GM18858 (cell line): ENCODE results near the gene TMBIM4.
A peak's percentile ranks its signal among the peaks of the same experiment; 100 is the strongest.
"Not testable (repeated sequence)": the region's sequence is repeated elsewhere in the genome, so short reads cannot be mapped to it uniquely, and the experiment has no call there.

ENCODE experiments used
- ATAC-seq: cut with Tn5 transposase; IDR thresholded peaks from one replicate; pipeline ENCODE4 v1.9.1; 2021; ENCODE audit not compliant: unreplicated experiment

The TMBIM4 gene, protein sequence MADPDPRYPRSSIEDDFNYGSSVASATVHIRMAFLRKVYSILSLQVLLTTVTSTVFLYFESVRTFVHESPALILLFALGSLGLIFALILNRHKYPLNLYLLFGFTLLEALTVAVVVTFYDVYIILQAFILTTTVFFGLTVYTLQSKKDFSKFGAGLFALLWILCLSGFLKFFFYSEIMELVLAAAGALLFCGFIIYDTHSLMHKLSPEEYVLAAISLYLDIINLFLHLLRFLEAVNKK

DNA sequence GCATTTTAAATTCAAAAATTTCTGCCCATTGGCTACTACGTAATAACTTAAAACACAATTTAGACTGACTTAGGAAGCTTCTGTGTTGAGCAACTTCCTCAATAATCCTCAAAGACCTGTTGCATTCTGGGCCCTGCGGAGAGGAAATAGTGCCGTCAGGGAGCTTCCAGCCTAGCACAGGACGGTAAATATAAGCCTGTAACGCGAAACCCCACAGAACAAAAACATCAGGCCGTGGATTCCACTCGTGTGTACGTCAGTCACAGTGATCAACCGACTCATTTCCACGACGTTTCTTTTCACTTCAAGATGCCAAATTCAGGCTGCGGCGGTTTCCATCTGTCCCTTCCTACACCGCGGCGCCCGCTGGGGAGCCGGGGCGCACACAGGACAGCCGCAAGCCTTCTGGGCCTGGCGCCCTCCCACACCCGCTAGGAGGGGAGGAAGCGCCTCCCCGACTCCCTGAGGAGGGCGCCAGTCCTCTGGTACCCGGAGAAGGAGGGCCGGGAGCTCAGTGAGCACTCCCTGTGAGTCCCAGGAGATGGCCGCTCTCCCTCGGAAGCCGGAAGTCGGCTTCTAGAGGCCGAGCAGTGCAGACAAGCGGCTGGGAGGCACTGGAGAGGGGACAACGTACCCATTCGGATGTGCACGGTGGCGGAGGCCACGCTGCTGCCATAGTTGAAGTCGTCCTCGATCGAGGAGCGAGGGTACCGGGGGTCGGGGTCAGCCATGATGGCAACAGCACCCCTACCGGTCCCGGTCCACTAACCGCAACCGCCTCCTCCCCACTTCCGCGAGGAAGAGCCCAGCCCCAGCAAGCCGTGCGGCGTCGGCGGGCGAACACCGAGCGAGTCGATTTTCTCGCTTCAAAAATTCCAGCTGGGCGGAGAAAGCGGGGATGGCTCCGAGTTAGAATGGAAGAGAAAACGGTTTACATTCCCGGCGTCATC lies at the start of gene TMBIM4:
Gene TMBIM4, minus strand, starts transcription at position 776 of the 950 bp plus-strand sequence. Its CDS starts 45 bp downstream, at position 731.
- ATAC-seq = peak; percentile 79

DNA sequence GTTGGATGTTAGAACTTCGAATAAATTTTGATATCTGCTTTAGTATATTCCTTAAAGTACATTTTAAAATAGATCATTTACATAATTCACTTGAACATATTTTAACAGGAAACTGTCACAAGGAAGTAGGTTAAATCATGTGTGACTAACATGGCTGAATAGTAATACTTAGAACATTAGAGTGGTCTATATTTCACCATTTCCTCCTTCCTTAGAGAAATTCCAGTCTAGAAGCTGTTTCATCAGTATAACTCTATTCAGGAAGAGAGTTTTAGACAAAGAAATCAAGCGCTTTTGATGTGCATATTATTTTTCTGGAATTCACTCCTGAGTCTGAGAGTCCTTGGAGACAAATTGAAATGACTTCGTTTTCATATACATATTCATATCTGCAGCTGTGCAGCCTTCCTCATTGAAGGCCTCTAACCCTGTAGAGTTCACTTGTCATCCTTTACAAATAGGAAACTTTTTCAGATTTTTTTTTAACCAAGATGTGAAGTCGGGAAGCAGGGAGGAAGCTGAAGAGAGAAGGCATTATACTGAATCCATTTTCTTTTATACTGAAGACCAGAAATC lies 47.6 kb upstream of the TMBIM4 start:
- ATAC-seq = no peak

DNA sequence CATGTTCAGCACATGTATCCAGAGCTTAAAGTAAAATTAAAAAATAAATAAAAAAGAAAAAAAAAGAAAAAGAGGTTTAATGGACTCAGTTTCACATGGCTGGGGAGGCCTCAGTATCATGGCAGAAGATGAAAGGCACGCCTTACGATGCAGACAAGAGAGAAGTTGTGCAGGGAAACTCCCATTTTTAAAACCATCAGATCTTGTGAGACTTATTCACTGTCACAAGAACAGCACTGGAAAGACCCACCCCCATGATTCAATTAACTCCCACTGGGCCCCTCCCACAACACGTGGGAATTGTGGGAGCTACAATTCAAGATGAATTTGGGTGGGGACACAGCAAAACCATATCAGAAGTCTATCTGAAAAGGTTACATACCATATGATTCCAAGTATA lies 43.2 kb upstream of the TMBIM4 start:
- ATAC-seq = not testable (repeated sequence)

DNA sequence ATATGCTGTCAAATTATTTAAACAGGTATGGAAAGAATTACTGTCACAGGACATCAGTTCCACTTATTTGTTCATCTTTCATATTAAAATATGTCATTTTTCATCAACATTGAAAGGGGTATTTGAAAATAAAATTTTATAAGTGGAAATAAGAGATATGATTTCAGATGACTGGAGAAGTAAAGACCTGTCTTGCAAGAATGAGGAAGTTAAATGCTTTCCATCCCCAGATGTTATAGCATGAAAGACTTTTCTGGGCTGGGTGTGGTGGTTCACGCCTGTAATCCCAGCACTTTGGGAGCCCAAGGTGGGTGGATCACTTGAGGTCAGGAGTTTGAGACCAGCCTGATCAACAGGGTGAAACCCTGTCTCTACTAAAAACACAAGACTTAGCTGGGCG lies 41.8 kb upstream of the TMBIM4 start:
- ATAC-seq = not testable (repeated sequence)

DNA sequence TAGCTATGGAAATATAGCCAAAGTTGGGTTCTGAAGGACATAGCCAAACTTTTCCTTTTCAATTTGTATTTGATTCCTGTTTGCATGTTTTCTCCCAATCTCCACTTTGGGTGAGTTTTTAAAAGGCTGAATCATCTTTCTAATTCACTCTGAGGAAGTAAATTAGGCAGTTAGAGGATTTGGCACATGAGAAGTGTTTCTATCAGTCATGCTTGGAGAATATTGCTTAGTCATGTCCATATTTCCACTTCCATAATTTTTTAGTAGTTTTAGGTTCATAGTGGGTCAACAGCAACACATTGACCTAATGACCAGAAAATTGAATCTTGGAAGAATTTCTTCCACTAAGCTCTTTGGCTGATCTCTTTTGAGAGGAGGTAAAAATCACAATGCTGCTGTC lies 41.0 kb upstream of the TMBIM4 start:
- ATAC-seq = no peak

DNA sequence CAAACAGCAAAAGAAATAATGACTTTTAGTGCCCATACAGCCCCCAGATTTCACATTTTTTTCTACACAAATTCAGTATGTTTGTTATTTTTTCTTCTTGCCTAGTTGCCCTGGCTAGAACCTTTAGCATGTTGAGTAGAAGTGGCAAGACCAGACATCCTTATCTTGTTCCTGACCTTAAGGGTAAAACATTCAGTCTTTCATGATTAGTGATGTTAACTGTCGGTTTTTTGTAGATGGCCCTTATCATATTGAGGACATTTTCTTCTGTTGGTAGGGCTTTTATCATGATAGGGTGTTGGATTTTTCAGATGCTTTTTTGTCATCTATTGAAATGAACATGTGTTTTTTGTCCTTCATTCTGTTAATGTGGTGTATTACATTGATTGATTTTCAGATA lies 36.3 kb upstream of the TMBIM4 start:
- no peak for ATAC-seq

DNA sequence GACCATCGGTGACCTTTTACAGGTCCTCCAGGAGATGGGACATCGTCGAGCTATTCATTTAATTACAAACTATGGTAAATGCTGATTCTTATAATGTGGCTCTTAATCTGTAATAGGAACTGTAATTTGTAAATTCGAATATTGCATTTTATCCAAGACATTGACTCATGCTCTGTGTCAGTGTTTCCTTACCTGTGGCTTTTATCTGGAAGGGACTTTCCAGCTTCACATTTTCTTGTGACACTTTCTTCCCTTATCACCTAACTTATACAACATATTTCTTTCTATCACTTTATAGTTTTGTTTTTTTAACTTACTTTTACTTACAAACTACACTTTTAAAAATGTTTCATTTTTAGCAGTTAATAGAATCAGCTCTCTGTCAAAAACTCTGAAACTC lies 34.0 kb upstream of the TMBIM4 start:
- peak; percentile 68 for ATAC-seq

DNA sequence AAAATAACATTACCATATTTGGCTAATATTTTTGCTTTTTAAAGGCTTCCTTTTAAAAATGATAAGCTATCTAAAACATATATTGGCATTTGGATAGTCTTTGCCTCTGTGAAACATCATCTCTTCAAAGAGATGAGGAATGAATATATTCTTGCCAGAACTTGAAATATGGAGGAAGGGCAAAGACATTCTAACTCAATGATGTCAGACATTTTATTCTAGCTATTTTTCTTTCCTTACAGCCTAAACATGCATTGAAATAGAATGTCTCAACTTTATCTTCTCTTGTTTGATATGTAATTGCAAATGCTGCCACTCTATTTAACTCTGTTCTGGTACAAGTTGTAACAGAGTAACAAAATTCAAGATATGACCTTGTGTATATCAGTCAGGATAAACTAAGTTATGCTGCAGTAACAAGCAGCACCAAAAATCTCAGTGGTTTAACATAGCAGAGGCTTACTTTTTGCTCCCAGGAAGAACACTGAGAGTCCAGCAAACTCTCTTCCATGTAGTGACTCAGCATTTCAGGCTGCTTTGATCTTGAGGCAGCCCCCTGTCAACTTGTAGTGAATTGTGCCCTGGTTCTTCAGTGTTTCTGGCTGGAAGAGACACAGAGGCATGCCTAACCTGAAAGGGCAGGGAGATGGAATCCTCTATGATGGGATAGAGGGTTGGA lies 30.2 kb upstream of the TMBIM4 start:
- no peak for ATAC-seq

DNA sequence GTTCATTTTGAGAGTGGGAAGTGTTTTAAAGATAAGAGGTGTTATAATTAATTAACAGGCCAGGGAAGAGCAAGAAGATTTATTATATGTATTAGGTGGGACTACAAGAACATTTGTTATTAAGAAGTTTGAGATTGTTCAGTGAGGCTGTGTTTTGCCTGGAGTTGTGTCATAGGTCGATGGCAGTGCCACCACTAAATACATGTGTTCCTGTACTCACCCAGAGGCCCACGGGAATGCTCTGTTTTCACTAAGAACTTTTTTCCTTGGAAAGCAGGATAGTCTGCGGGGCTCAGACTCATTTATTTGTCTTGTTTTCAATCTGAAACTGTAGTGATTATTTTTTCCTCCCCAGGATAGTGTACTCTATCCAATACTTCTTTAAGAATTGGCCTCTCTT lies 29.3 kb upstream of the TMBIM4 start:
- no peak for ATAC-seq

DNA sequence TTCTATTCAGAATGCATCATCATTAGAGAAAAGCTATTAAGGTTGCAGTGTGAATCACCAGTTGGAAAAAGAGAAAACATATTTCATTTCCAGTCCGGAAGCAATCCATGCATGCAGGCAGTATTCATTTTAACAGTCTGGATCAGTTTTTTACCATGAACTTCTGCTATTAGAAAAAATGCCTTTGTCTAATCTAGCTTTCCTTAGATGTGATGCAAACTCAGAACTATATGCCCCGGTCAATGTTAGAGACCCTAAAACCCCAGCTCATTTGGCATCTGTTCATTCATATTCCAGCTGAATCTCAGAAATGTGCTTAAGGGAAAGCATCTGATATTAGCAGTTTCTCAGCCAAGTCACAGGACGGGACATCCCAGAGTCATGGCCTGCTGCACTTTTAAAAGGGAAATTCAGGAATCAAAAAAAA lies 27.7 kb upstream of the TMBIM4 start:
- no peak for ATAC-seq

DNA sequence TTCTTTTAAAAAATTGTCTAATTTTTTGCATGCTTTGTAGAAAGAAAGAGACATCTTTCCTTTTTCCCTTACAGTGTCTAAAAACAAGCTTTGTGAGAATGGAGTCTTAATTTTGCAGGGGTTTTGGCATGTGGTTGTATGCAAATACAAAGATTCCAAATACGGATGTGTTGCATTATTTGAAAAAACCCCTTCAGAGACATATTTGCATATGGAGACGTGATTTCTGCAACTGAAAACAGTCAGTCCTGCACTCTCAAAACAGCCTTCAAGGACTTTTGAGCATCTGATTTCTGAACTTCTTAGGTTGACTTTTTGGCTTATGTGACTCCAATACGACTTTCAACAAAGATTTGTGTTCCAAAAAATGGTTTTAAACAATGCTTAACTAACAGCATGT lies 27.0 kb upstream of the TMBIM4 start:
- peak; percentile 91 for ATAC-seq

DNA sequence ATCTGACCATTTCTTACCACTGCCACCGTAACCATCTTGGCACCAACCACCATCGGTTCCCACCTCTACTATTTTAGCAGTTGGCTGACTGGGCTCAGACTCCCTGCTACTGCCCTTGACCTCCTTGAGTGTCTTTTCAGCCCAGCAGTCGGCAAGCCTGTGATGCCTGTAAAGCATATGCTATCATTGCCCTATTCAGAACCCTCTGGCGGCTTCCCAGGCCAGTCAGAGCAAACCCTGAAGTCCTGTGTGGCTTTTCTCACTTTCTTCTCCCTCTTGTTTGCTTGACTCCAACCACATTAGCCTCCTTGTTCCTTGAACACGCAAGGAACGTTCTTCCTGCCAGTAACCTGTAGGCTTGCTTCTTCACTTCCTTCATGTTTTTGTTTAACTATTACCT lies 25.4 kb upstream of the TMBIM4 start:
- ATAC-seq = no peak

DNA sequence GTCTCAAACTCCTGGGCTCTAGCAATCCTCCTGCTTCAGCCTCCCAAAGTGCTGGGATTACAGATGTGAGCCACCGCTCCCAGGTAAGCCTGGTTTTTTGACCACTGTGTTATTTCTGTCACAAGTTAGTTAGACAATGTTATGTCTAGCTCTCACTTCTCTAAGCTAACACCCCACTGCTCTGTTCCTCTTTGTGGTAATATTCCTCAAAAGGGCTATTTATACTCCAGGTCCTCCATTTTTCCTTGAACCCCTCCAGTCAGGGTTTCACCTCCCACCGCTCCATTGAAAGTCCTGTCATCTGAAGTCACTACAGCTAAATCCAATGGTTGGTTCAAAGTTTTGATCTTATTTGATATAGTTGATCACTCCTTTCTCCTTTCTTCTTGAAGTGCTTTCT lies 24.3 kb upstream of the TMBIM4 start:
- ATAC-seq = no peak

DNA sequence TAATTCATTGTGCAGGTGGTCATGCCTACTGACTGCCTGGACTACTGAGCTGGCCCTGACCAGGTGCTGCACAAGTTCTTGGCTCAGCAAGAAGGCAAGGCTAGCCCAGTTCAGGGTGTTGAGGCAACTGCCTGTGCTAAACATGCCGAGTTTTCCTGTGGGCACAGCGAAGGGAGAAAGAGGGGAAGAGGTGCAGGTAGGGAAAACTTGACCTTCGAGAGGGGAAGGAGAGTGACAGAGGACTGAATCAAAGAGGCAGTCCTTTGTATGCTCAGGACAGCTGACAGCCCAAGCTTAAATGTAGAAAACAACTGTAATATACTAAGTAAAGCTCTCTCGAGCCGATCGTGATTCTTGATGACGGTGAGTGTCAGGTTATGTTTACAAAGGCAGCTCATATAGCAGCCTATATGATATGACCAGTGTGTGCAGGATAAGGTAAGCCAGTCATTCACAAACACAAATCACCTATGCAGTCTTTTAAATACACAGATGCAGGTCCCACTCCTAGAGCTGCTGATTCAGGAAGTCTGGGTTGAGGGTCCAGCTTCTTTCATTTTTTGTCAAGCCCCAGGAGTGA lies 21.8 kb upstream of the TMBIM4 start:
- no peak for ATAC-seq

DNA sequence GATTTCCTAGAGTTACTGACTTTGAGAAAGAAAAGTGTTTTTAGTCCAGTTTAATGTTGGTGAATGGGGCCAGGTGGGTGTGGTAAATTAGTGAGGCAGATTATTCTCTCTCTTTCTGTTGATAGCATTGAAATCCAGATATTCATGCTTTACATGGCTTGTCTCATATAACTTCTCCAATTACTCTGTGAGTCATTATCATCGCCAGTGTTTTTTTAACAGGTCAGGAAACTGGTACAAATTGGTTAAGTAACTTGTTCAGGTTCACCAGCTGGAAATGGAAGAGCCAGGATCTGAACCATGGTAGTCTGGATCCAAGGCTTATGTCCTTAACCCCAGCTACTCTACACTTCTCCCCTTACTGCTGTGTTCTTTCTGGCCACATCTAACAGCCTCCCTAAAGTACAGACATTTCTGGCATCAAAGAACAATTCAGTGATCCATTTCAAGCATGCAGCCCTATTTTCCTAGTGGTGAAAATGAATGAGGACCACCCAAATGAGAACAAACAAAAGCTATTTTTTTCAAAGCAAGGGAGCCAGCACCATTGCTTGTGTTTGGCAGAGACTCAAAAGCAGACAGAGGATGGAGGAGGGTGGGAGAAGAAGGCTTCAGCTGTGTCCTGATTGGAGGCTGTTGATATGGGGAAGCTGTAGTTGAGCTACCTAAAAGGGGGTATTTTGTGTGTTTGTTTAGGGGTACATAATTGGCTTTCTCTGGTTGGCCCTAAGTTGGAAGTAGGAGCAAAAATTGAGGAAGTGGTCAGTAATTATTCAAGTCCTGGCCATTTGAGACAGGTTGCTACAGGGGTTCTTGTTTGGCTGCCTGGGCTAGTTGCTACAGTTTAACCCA lies 20.9 kb upstream of the TMBIM4 start:
- peak; percentile 24 for ATAC-seq

DNA sequence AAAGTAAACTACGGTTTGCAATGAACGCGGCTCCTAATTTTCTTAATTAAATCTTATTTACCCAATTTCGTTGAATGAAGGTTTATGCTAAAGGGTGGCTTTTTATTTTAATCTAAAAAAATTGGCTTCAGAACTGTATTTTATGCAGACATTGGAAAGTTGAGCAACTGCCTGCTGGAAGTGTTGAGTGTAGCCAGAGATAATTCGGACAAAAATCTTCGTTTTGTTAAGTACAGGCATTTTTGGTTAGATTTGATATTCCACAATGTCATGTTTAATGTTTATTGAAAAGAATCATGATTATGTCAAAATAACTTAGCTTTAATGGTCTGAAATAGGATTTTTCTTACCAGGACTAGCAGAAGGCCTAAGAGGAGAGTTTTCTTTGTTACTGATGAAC lies 20.1 kb upstream of the TMBIM4 start:
- no peak for ATAC-seq

DNA sequence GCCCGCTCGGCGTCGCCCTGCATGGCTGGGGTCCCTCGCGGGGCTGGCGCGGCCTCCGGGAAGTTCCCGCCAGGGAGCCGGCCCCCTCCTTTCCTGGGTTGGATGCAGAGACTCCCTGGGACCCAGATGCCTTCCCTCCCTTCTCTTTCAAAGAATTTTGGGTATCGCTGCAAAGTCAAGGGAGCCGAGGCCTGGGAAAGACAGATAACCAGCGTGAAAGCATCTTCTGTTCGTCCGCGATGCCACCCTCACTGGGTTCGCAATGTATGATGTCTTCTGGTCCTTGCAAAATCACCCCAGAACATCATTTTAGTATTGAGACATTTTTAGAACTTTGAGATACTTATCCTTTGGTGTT lies 19.7 kb upstream of the TMBIM4 start:
- ATAC-seq = no peak

DNA sequence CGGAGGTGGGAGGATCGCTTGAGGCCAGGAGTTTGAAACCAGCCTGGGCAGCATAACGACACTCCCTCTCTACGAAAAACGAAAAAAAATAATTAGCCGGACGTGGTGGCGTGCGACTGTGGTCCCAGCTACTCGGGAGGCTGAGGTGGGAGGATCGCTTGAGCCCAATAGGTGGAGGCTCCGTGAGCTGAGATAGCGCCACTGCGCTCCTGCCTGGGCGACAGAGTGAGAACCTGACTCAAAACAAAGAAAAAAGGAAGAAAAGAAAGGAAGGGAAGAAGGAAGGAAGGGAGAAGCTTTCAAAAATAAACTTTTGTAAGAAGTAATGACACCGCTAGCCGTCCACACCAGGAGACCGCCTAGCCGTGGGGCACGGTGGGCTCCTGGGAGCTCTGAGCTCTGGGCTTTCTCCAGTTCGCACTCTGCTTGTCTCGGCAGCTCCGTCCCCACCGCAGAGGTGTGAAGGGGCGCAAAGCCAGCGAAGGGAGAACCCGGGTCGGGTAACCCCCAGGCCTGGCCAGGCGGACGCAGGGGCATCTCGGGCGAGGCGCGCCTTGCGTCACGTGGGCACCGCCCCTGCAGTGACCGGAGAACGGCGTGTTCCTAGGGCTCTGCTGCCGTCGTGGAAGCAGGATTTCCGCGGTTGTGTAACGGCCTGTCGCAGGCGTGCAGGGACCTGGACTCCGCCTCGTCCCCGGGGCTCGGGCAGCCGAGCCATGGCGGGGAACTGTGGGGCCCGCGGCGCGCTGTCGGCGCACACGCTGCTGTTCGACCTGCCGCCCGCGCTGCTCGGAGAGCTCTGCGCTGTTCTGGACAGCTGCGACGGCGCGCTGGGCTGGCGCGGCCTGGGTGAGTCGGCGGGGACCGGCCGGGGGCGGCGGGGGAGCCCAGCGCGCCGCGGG lies 19.0 kb upstream of the TMBIM4 start, which contains the start of gene IRAK3:
Gene IRAK3, plus strand, starts transcription at position 631 of the 902 bp plus-strand sequence. Its CDS starts 86 bp downstream, at position 717.
- peak; percentile 40 for ATAC-seq

DNA sequence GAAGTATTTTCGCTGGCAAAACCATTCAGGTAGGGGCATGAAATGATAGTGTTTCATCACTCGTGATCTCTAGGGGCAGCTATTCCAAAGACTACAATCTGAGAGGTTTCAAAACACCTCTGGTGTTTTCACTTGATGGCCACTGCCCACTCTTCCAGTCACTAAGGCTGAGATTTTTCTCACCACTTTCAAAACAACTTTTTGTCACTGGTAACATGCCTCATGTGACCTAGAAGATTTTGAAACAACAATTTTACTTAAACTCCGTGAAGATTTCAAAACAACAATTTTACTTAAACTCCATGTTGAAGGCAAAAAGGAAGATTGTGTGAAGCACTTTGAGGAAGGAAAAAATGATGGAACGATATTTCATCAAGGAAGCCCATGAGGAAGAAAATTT lies 18.0 kb upstream of the TMBIM4 start:
- ATAC-seq = no peak
